Measurements from ENCODE around the gene ATP11A. TPM values are rescaled to one million over a fixed set of nuclear protein-coding genes. Genes with fewer than 3 reads are reported as not detected.

Gene ATP11A
- total RNA-seq, 1 experiment from 2014 or later, result 9.4 TPM

DNA sequence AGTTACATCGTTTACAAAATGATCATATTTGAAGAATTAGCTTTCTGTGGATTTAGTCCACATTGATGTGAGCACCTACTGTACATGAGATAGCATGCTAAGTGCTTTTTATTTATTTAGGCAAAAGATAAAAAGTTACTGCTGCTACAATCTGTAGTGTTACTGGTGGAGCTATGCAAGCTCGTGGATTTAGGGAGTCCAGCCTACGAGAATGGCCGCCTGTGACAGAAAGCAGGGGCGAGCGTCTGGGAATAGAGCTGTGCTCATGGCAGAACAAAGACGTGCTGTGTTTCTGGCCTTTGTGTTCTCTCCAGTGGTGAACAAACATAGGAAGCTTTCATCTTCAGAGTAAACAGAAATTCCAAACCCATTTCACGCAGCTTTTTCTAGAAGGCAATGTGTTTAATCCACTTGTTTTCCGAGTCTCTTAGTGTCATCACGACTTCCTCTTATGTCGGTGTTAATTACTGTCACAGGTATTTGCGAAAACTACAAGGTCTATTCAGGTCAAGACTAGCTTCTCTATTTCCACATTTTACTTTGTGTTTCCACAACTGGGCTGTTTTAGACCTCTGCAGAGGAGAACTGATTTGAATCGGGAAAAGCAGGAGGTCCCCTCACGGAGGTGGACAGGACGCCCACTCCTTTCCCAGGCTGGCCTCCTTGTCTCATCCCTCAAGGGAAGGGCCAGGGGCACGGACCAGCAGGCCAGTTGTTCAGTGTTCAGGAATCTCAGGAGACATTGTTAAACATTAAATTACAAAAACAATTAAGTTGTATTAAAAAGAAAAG lies 67.3 kb downstream of the ATP11A start:
- intact Hi-C loops (cut with micrococcal nuclease; ENCODE audit: unreplicated experiment), result no loop called here
- Histone ChIP-seq H3K9me3 (ENCODE audit: low read depth, low read length, poor library complexity, severe bottlenecking) (no peaks in the 10 kb centered on the region), H3K4me3 (ENCODE audit: low read depth, low read length, poor library complexity, severe bottlenecking) (no peak overlapping the region), H3K4me1 (ENCODE audit: insufficient read depth, low read length, poor library complexity, severe bottlenecking) (no peaks in the 10 kb centered on the region), H3K36me3 (ENCODE audit: insufficient read depth, low read length, poor library complexity, severe bottlenecking) (no peaks in the 10 kb centered on the region), H3K27me3 (replicated peaks; ENCODE audit: insufficient read depth, low read depth, low read length, poor library complexity) (no peaks in the 10 kb centered on the region), H3K27ac (ENCODE audit: low read depth, low read length, poor library complexity, severe bottlenecking) (no peak overlapping the region)
- POLR2A ChIA-PET (ENCODE audit: low non-redundant PET), result no interaction called here
- TF ChIP-seq, protein P1, sequence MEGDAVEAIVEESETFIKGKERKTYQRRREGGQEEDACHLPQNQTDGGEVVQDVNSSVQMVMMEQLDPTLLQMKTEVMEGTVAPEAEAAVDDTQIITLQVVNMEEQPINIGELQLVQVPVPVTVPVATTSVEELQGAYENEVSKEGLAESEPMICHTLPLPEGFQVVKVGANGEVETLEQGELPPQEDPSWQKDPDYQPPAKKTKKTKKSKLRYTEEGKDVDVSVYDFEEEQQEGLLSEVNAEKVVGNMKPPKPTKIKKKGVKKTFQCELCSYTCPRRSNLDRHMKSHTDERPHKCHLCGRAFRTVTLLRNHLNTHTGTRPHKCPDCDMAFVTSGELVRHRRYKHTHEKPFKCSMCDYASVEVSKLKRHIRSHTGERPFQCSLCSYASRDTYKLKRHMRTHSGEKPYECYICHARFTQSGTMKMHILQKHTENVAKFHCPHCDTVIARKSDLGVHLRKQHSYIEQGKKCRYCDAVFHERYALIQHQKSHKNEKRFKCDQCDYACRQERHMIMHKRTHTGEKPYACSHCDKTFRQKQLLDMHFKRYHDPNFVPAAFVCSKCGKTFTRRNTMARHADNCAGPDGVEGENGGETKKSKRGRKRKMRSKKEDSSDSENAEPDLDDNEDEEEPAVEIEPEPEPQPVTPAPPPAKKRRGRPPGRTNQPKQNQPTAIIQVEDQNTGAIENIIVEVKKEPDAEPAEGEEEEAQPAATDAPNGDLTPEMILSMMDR (conservative IDR thresholded peaks at IDR 0.05; ENCODE audit: low read depth, low read length), result no peak
- TF ChIP-seq EZH2 (IDR thresholded peaks at IDR 0.05; ENCODE audit: borderline replicate concordance, low read depth, low read length, poor library complexity, severe bottlenecking), result no peak
- CTCF ChIA-PET, result no interaction called here
- DNase-seq (ENCODE audit: low spot score), result no peak
- BruUV-seq (replicated peaks), result no TSS peak

DNA sequence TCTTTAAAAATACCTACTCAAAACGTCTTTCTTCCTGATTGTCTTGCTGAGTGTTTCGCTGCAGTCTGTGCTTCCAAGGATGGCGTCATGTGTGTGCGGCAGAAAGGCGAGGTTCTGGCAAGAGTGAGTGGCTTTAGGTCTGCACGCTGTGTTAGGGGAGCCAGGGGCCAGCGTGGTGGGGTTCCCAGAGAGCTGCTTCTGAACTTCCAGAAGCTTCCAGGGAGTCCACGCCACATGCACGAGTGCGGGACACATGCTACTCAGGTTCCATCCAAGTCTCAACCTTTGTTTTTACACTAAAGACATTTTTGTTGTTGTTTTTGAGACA lies 67.9 kb downstream of the ATP11A start:
- no peaks in the 10 kb centered on the region for H3K36me3 ChIP-seq (ENCODE audit: insufficient read depth, low read length, poor library complexity, severe bottlenecking)
- no peak overlapping the region for H3K27ac ChIP-seq (ENCODE audit: low read depth, low read length, poor library complexity, severe bottlenecking)
- intact Hi-C loops (cut with micrococcal nuclease; ENCODE audit: unreplicated experiment), result no loop called here
- H3K9me3 ChIP-seq (ENCODE audit: low read depth, low read length, poor library complexity, severe bottlenecking), result no peaks in the 10 kb centered on the region
- no peak overlapping the region for H3K4me3 ChIP-seq (ENCODE audit: low read depth, low read length, poor library complexity, severe bottlenecking)
- ChIA-PET CTCF (no interaction called here), POLR2A (ENCODE audit: low non-redundant PET) (no interaction called here)
- no peaks in the 10 kb centered on the region for H3K4me1 ChIP-seq (ENCODE audit: insufficient read depth, low read length, poor library complexity, severe bottlenecking)
- BruUV-seq (replicated peaks), result no TSS peak
- no peaks in the 10 kb centered on the region for H3K27me3 ChIP-seq (replicated peaks; ENCODE audit: insufficient read depth, low read depth, low read length, poor library complexity)
- no peak for DNase-seq (ENCODE audit: low spot score)
- TF ChIP-seq, protein P1 (conservative IDR thresholded peaks at IDR 0.05; ENCODE audit: low read depth, low read length), result no peak
- no peak for TF ChIP-seq EZH2 (IDR thresholded peaks at IDR 0.05; ENCODE audit: borderline replicate concordance, low read depth, low read length, poor library complexity, severe bottlenecking)

DNA sequence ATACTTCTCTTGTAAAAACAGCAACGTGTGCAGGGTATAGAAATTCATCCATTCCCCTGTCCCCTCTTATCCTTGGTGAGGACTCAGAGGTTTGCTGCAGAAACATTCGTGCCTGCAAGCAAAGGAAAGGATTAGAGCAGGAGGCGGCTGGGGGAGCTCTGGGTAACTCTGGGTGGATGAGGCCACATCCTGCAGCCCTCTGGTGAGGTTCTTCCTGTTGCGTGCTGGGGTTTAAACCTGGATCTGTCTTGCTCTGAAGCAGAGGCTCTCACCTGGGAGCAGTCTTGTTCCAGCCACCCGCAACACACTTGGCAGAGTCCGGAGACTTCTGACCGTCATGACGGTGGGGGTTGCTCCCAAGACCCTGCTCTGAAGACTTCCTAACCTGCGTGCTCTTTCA lies 69.2 kb downstream of the ATP11A start:
- intact Hi-C loops (cut with micrococcal nuclease; ENCODE audit: unreplicated experiment), result no loop called here
- Histone ChIP-seq H3K4me3 (ENCODE audit: low read depth, low read length, poor library complexity, severe bottlenecking) (no peak overlapping the region), H3K27ac (ENCODE audit: low read depth, low read length, poor library complexity, severe bottlenecking) (no peak overlapping the region), H3K36me3 (ENCODE audit: insufficient read depth, low read length, poor library complexity, severe bottlenecking) (no peaks in the 10 kb centered on the region), H3K4me1 (ENCODE audit: insufficient read depth, low read length, poor library complexity, severe bottlenecking) (no peaks in the 10 kb centered on the region), H3K27me3 (replicated peaks; ENCODE audit: insufficient read depth, low read depth, low read length, poor library complexity) (no peaks in the 10 kb centered on the region), H3K9me3 (ENCODE audit: low read depth, low read length, poor library complexity, severe bottlenecking) (no peaks in the 10 kb centered on the region)
- TF ChIP-seq, protein P1 (conservative IDR thresholded peaks at IDR 0.05; ENCODE audit: low read depth, low read length), result no peak
- no peak for TF ChIP-seq EZH2 (IDR thresholded peaks at IDR 0.05; ENCODE audit: borderline replicate concordance, low read depth, low read length, poor library complexity, severe bottlenecking)
- BruUV-seq (replicated peaks), result no TSS peak
- CTCF ChIA-PET, result no interaction called here
- POLR2A ChIA-PET (ENCODE audit: low non-redundant PET), result no interaction called here
- DNase-seq (ENCODE audit: low spot score), result no peak
